AML-193 (cell line): Measurements from ENCODE around the gene ATP6V0C.
"Not testable (repeated sequence)": the region's sequence is repeated elsewhere in the genome, so short reads cannot be mapped to it uniquely, and the experiment has no call there.

Source experiments
- DNase-seq, 2 experiments: peaks; one replicate each; lab custom pipeline; 2025; lab: John Stamatoyannopoulos, UW

Gene ATP6V0C

GRCh38 chr16:2474877-2475412 lies 38.8 kb upstream of the ATP6V0C start, which contains the start of gene TBC1D24:
TBC1D24 (plus strand) TSS chr16:2475127; CDS start chr16:2496149, 21,022 bp downstream.
- peak; percentile 58 to 66 for DNase-seq

GRCh38 chr16:2475413-2476344 lies 38.1 kb upstream of the ATP6V0C start:
- peak in 1 of 2 experiments; percentile 14 for DNase-seq

- DNase-seq = no peak
These were observed 37.4 kb upstream of the ATP6V0C start for GRCh38 chr16:2476345-2476720.

- no peak for DNase-seq
These were observed 37.0 kb upstream of the ATP6V0C start for GRCh38 chr16:2476741-2477140.

- no peak for DNase-seq
These were observed 36.4 kb upstream of the ATP6V0C start for GRCh38 chr16:2477327-2477726.

- no peak for DNase-seq
These were observed 35.5 kb upstream of the ATP6V0C start for GRCh38 chr16:2478279-2478678.

GRCh38 chr16:2479996-2480395 lies 33.8 kb upstream of the ATP6V0C start:
- not testable (repeated sequence) for DNase-seq

GRCh38 chr16:2480948-2481347 lies 32.8 kb upstream of the ATP6V0C start:
- DNase-seq = no peak

- no peak for DNase-seq
These were observed 32.1 kb upstream of the ATP6V0C start for GRCh38 chr16:2481676-2482075.

DNA sequence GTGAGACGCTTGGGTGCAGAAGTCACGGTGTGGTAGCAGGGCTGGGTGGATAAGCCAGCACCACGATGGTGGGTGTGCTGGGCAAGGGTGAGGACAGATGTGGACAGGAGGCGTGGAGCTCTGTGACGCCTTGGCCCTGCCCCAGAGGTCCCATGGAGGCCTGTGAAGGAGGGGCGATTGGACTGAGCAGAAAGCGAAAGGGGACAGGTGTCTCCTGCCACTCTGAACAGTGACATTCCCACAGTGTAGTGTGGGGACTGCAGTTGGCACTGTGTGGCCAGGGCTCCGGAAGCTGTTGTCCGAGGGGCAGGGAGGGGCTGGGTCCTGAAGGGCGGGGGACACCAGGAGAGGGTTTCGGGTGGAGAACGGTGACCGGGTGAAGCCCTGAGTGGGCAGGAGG lies 31.5 kb upstream of the ATP6V0C start:
- DNase-seq = no peak

GRCh38 chr16:2482708-2483534 lies 30.8 kb upstream of the ATP6V0C start:
- no peak for DNase-seq

DNA sequence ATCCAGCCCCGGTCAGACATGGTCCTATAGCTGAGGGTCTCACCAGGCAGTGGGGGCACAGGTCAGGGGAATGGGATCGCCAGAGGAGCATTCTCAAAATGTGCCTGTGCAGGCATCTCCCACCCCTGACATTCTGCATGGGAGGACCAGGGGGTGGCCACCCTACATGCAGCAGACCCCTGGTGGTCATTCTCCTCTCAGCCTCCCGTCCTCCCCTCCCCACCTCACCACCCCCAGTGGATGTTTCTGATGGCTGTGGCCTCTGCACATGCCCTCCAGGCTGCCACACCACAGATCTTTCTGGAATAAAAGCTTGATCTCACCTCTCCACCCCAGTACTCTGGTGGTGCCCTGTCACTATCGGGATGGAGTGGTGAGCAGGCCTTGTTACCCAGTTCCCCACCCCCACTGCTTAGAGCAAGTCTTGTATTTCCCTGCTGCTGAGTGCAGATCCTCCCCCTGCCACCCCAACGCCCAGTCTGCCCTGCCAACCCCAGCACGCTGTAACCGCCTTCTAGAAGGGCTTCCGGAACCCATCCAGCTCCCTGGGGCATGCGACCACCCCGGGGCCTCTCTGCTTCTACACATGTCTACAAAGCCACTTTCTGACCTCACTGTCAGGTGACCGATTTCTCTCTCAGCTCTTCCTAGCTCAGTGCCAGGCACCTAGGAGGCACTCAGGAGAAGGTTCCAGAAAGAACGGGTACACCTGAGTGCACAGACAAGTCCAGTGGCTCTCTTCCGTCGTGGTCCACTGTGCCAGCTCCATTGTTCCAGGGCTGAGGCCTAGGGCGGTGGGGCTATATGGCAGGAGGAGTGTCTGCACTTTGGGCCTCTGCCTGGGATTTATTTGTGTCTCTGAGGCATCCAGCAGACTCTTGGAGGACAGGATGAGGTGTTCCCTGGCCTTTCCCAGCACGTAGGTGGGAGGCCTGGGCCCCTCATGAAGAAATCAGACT lies 29.5 kb upstream of the ATP6V0C start:
- no peak for DNase-seq

DNA sequence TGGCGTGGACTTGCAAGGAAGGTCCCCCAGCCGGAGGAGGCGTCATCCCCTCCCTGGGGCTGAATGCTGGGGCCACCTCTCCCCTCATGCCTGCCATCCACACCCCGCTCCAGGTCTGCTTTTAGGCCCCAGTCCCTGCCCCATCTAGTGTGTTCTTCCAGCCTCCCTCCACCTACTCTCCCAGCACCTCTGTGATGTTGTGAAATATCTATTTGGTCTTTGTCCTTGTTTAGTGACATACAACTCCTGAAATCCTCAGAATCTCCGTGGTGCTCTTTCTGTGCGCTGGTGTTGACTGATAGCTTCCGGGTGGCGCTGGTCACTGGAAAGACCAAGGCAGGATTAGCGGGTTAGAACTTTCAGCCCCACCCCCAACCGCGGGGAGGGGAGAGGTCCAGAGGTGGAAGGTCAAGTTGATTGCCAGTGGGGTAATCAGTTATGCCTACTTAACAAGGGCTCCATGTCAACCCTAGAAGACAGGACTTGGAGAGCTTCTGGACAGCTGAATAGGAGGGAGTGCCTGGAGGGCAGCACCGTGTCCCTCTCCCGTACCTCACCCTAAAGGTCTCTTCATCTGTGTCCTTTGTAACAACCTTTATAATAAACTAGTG lies 28.7 kb upstream of the ATP6V0C start:
- DNase-seq = no peak

GRCh38 chr16:2485811-2486507 lies 27.8 kb upstream of the ATP6V0C start:
- DNase-seq = no peak

- peak; percentile 65 to 73 for DNase-seq
These were observed 26.9 kb upstream of the ATP6V0C start for GRCh38 chr16:2486645-2487516.

GRCh38 chr16:2487517-2487842 lies 26.3 kb upstream of the ATP6V0C start:
- DNase-seq = no peak

GRCh38 chr16:2487903-2488531 lies 25.7 kb upstream of the ATP6V0C start:
- peak; percentile 44 to 63 for DNase-seq

GRCh38 chr16:2489581-2489980 lies 24.2 kb upstream of the ATP6V0C start:
- no peak for DNase-seq
